SK-N-SH treated with all-trans-retinoic acid at 6 μM for 48 hours (cell line): ENCODE results near the gene SRRT.

Experiments used
- ATAC-seq: fragments of 200-7000 bp; cut with Tn5 transposase; 3 replicates; pipeline ENCODE4 v1.9.1; 2020; ENCODE audit warnings: mild to moderate bottlenecking, moderate library complexity
- ARNTL ChIP-seq: fragments of 450-650 bp; formaldehyde crosslinking; IDR thresholded peaks from 2 replicates; pipeline ENCODE4 v1.5.0; 2020; ENCODE audit warnings: low read depth, mild to moderate bottlenecking, moderate library complexity, borderline replicate concordance
- BACH2 ChIP-seq: fragments of 250-450 bp; sonication (Bioruptor Pico); IDR thresholded peaks from 2 replicates; pipeline ENCODE4 v1.9.0; 2021; ENCODE audit warnings: mild to moderate bottlenecking, borderline replicate concordance
- CREB5 ChIP-seq: fragments of 250-450 bp; sonication (Bioruptor Pico); IDR thresholded peaks from 2 replicates; pipeline ENCODE4 v1.5.1; 2020; ENCODE audit warnings: low read depth, mild to moderate bottlenecking, moderate library complexity
- CSDC2 ChIP-seq: fragments of 250-450 bp; sonication (Bioruptor Pico); IDR thresholded peaks from 2 replicates; pipeline ENCODE4 v1.5.0; 2020; ENCODE audit warnings: mild to moderate bottlenecking, moderate library complexity
- CSRNP3 ChIP-seq: fragments of 250-450 bp; sonication (Bioruptor Pico); IDR thresholded peaks from 2 replicates; pipeline ENCODE4 v1.5.1; 2021; ENCODE audit warnings: mild to moderate bottlenecking, moderate library complexity
- ESRRG ChIP-seq: fragments of 250-450 bp; sonication (Bioruptor Pico); IDR thresholded peaks from 2 replicates; pipeline ENCODE4 v1.6.1; 2021; ENCODE audit warnings: mild to moderate bottlenecking
- GLIS3 ChIP-seq: fragments of 250-450 bp; sonication (Bioruptor Pico); IDR thresholded peaks from 2 replicates; pipeline ENCODE4 v1.5.0; 2020; ENCODE audit warnings: mild to moderate bottlenecking, moderate library complexity
- ISL1 ChIP-seq: fragments of 250-450 bp; sonication (Bioruptor Pico); IDR thresholded peaks from 2 replicates; pipeline ENCODE4 v2.1.2; 2022; ENCODE audit warnings: mild to moderate bottlenecking, moderate library complexity
- OSR1 ChIP-seq: fragments of 250-450 bp; sonication (Bioruptor Pico); IDR thresholded peaks from 2 replicates; pipeline ENCODE4 v1.8.0; 2022; ENCODE audit warnings: moderate library complexity, mild to moderate bottlenecking, inconsistent platforms
- POU6F1 ChIP-seq: fragments of 250-450 bp; sonication (Bioruptor Pico); IDR thresholded peaks from 2 replicates; pipeline ENCODE4 v1.8.0; 2021; ENCODE audit warnings: low read depth, mild to moderate bottlenecking, moderate library complexity, borderline replicate concordance
- PPARA ChIP-seq: fragments of 250-450 bp; sonication (Bioruptor Pico); IDR thresholded peaks from 2 replicates; pipeline ENCODE4 v1.5.0; 2020; ENCODE audit warnings: mild to moderate bottlenecking, borderline replicate concordance
- SNAI2 ChIP-seq: fragments of 250-450 bp; sonication (Bioruptor Pico); IDR thresholded peaks from 2 replicates; pipeline ENCODE4 v1.5.0; 2020; ENCODE audit warnings: mild to moderate bottlenecking, moderate library complexity
- TCF4 ChIP-seq: fragments of 250-450 bp; sonication (Bioruptor Pico); IDR thresholded peaks from 2 replicates; pipeline ENCODE4 v1.8.0; 2021; ENCODE audit warnings: mild to moderate bottlenecking, moderate library complexity, borderline replicate concordance
- TSHZ2 ChIP-seq: fragments of 250-450 bp; sonication (Bioruptor Pico); IDR thresholded peaks from 2 replicates; pipeline ENCODE4 v1.5.0; 2020; ENCODE audit warnings: mild to moderate bottlenecking, moderate library complexity
- ZC3H10 ChIP-seq: fragments of 250-450 bp; sonication (Bioruptor Pico); IDR thresholded peaks from 2 replicates; pipeline ENCODE4 v1.5.1; 2021; ENCODE audit warnings: mild to moderate bottlenecking, moderate library complexity
- ZFP3 ChIP-seq: fragments of 250-450 bp; sonication (Bioruptor Pico); IDR thresholded peaks from 2 replicates; pipeline ENCODE4 v1.5.0; 2020; ENCODE audit warnings: mild to moderate bottlenecking, moderate library complexity
- ZNF565 ChIP-seq: fragments of 450-650 bp; formaldehyde crosslinking; conservative IDR thresholded peaks from 2 replicates; pipeline ENCODE4 v1.5.0; 2020; ENCODE audit warnings: low read depth, mild to moderate bottlenecking, moderate library complexity
- ZNF70 ChIP-seq: fragments of 450-650 bp; formaldehyde crosslinking; IDR thresholded peaks from 2 replicates; pipeline ENCODE4 v1.5.0; 2020; ENCODE audit warnings: mild to moderate bottlenecking, moderate library complexity
- ZNF8 ChIP-seq: fragments of 450-650 bp; formaldehyde crosslinking; IDR thresholded peaks from 2 replicates; pipeline ENCODE4 v1.5.0; 2020; ENCODE audit warnings: mild to moderate bottlenecking, moderate library complexity

SRRT gene

GRCh38 chr7:100888291-100888987 is 13.5 kb downstream of the SRRT start:
- TF ChIP-seq PPARA (no peak), CSDC2 (CRISPR knock-in tag) (no peak), CREB5 (CRISPR knock-in tag) (no peak), BACH2 (CRISPR knock-in tag) (no peak), OSR1 (CRISPR knock-in tag) (no peak), TCF4 (CRISPR knock-in tag) (no peak), ZNF70 (CRISPR knock-in tag) (no peak), TSHZ2 (CRISPR knock-in tag) (no peak), ZC3H10 (CRISPR knock-in tag) (no peak), POU6F1 (CRISPR knock-in tag) (no peak), ISL1 (CRISPR knock-in tag) (no peak), ZNF8 (no peak), ZFP3 (CRISPR knock-in tag) (no peak), CSRNP3 (CRISPR knock-in tag) (no peak)
- no peak for ATAC-seq

- TF ChIP-seq TSHZ2 (CRISPR knock-in tag) (no peak), POU6F1 (CRISPR knock-in tag) (0 out of 2 replicates have a peak, but pooled peaks have one; percentile 25), ARNTL (CRISPR knock-in tag) (no peak), ZNF70 (CRISPR knock-in tag) (0 out of 2 replicates have a peak, but pooled peaks have one; percentile 20), ESRRG (CRISPR knock-in tag) (no peak), GLIS3 (CRISPR knock-in tag) (peak; percentile 68; the same call in 1 of the 2 replicates), ZNF565 (CRISPR knock-in tag) (0 out of 2 replicates have a peak, but pooled peaks have one; percentile 53), ZNF8 (no peak), SNAI2 (CRISPR knock-in tag) (no peak), ISL1 (CRISPR knock-in tag) (no peak), CSDC2 (CRISPR knock-in tag) (peak; percentile 52; the same call in 1 of the 2 replicates), TCF4 (CRISPR knock-in tag) (no peak)
- peak; percentile 65 for ATAC-seq
Measured at GRCh38 chr7:100888988-100889750, 14.3 kb downstream of the SRRT start, which contains the start of gene UFSP1. UFSP1 (minus strand) TSS chr7:100889715; CDS start chr7:100889271, 444 bp downstream.
